Kidney epithelial cell (primary cell): Measurements from ENCODE around the gene NELL1. TPM values are rescaled to one million over a fixed set of nuclear protein-coding genes. Genes with fewer than 3 reads are reported as not detected.
"Not testable (repeated sequence)": the region's sequence is repeated elsewhere in the genome, so short reads cannot be mapped to it uniquely, and the experiment has no call there.

Source experiments
- DNase-seq: peaks from one replicate; pipeline ENCODE4 v3.0.0-alpha.2; 2010; ENCODE audit warnings: low read depth
- H3K27me3 ChIP-seq: 2 replicates; pipeline ENCODE4 v1.6.0; 2011; ENCODE audit warnings: low read length; ENCODE audit not compliant: control insufficient read depth, insufficient read depth
- H3K36me3 ChIP-seq: 2 replicates; pipeline ENCODE4 v1.5.1; 2011; ENCODE audit warnings: low read length; ENCODE audit not compliant: control insufficient read depth, insufficient read depth
- H3K4me3 ChIP-seq: 2 replicates; pipeline ENCODE4 v1.5.1; 2011; ENCODE audit warnings: low read depth, mild to moderate bottlenecking, control low read depth, low read length
- CTCF ChIP-seq: IDR thresholded peaks from 2 replicates; pipeline ENCODE4 v1.5.1; 2011; ENCODE audit warnings: mild to moderate bottlenecking, moderate library complexity, low read length, control low read depth, inconsistent platforms; ENCODE audit not compliant: insufficient read depth, poor library complexity, severe bottlenecking
- total RNA-seq: library from RNA; depleted of rRNA; stranded (reverse); fragments of >200 nt; gene quantifications from 2 replicates; pipeline ENCODE4 v1.2.3, GENCODE V29; 2015

NELL1 gene
- total RNA-seq, 1 donor from 2014 or later, result 0.17 TPM

DNA sequence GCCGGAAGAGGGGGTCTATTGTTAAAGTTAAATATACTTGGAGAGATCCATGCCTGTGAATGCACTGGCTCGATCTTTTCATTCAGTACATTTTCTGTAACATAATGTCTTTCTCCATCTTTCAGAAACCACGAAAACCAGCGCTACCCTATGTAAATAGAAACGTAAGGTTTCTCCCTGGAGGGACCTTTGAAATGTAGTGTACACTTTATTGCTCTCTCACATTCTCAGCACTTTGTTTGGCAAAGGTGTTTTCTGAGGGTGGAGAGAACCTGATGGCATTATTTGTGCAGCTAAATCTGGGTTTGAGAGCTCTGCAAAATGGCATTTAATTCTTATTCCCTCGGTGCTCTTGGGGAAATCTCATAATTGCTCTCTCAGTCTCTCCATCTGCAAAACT lies 468.4 kb downstream of the NELL1 start:
- DNase-seq, result no peak
- Histone ChIP-seq H3K4me3 (no peak overlapping the region), H3K27me3 (no peaks in the 10 kb centered on the region), H3K36me3 (no peaks in the 10 kb centered on the region)
- no peak for TF ChIP-seq CTCF

DNA sequence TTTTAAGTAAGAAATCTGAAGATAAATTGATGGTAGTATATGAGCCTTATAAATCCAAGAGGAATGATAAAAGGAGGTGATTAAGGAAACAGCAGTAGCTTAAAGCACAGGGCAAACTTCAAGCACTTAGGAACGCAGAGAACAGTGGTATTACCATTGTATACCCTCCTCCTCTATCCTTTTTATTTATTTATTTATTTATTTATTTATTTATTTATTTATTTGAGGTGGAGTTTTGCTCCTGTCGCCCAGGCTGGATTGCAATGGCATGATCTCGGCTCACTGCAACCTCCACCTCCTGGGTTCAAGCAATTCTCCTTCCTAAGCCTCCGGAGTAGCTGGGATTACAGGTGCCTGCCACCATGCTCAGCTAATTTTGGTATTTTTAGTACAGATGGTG lies 472.2 kb downstream of the NELL1 start:
- H3K4me3 ChIP-seq, H3K36me3 ChIP-seq, DNase-seq, H3K27me3 ChIP-seq: not testable (repeated sequence)

- DNase-seq, result no peak
- H3K36me3 ChIP-seq, result no peaks in the 10 kb centered on the region
- no peaks in the 10 kb centered on the region for H3K27me3 ChIP-seq
- TF ChIP-seq CTCF, result peak; percentile 12
- H3K4me3 ChIP-seq, result no peak overlapping the region
Observed at GRCh38 chr11:21142007-21142406, 472.6 kb downstream of the NELL1 start.

DNA sequence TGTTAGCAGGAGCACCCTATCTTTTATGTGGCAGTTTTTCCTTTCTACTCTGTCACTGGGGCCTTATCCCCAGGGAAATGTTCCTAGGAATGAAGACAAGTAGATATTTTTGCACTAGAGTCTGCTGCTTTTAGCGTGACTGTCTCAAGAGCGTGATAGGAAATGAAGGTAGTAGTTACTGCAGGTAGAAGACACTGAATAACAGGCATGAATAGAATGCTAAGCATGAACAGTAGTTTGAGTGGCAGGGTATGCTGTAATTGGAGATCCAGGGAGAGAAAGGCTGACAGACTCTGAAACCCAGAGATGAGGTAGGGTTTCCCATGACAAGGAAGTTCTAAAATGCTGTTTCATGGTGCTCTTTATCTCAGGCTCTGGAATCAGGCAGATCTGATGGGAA lies 475.1 kb downstream of the NELL1 start:
- Histone ChIP-seq H3K36me3 (no peaks in the 10 kb centered on the region), H3K4me3 (no peak overlapping the region), H3K27me3 (no peaks in the 10 kb centered on the region)
- DNase-seq, result no peak
- TF ChIP-seq CTCF, result no peak

DNA sequence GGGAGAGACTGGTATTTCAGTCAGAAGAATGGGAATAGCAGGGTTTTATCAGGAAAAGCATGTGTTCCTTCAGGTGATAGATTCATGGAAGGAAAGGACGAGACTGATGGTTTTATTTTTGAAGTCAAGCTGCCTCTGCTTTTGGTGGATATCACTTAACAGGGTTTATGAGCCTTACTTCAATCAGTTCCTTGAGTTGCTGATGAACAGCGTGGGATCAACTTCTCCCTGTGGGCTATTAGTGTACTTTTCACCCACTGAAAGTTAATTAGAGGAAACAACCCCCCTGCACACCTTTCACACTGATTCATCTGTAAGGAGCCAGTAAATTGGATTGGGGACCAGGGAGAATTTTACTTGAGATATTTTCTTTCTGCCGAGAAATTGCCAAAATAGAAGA lies 479.0 kb downstream of the NELL1 start:
- H3K4me3 ChIP-seq, result no peak overlapping the region
- no peaks in the 10 kb centered on the region for H3K36me3 ChIP-seq
- no peak for DNase-seq
- TF ChIP-seq CTCF, result no peak
- H3K27me3 ChIP-seq, result no peaks in the 10 kb centered on the region

GRCh38 chr11:21160140-21160539 lies 490.8 kb downstream of the NELL1 start:
- no peaks in the 10 kb centered on the region for H3K27me3 ChIP-seq
- no peak for TF ChIP-seq CTCF
- no peak for DNase-seq

More at GRCh38 chr11:21160140-21160539, 490.8 kb downstream of the NELL1 start:
- Histone ChIP-seq H3K4me3 (no peak overlapping the region), H3K36me3 (no peaks in the 10 kb centered on the region)
